Peyer's patch (tissue), 4 donors: ENCODE results near the gene ADGRD1. TPM values are rescaled to one million over a fixed set of nuclear protein-coding genes. Genes with fewer than 3 reads are reported as not detected.

Source experiments
- DNase-seq, 3 donors: peaks; one replicate each; pipeline ENCODE4 v3.0.0-alpha.2; 2017 to 2019
- H3K27ac ChIP-seq, 4 donors: fragments of 200-600 bp; sonication (generic); one replicate each; pipeline ENCODE4 v1.5.1; 2016 to 2019
- H3K27me3 ChIP-seq, 2 donors: fragments of 200-600 bp; sonication (generic); one replicate each; pipeline ENCODE4 v1.5.1; 2019
- H3K36me3 ChIP-seq, 3 donors: fragments of 200-600 bp; sonication (generic); one replicate each; pipeline ENCODE4 v1.5.1; 2016 to 2019
- H3K4me1 ChIP-seq, 4 donors: fragments of 200-600 bp; sonication (generic); one replicate each; pipeline ENCODE4 v1.5.1; 2016 to 2019
- H3K4me3 ChIP-seq, 4 donors: fragments of 200-600 bp; sonication (generic); 1 replicate in 3 of 4; 2 replicates in 1 of 4; pipeline ENCODE4 v1.5.1; 2016 to 2019; ENCODE audit warnings: mild to moderate bottlenecking in 1 of 4
- H3K9me3 ChIP-seq, 4 donors: fragments of 200-600 bp; sonication (generic); one replicate each; pipeline ENCODE4 v1.5.1; 2016 to 2019; ENCODE audit warnings: mild to moderate bottlenecking in 1 of 4
- POLR2A ChIP-seq, 2 donors: fragments of 450-650 bp; IDR thresholded peaks; one replicate each; pipeline ENCODE4 v1.5.1; 2017; ENCODE audit warnings: antibody characterized with exemption in 2 of 2, mild to moderate bottlenecking in 2 of 2, moderate library complexity in 2 of 2
- total RNA-seq, 4 donors: library from RNA; depleted of rRNA; stranded (reverse); fragments of >200 nt; gene quantifications; one replicate each; pipeline ENCODE4 v1.1.0, GENCODE V29; 2016
- TF ChIP-seq, protein P1 (sequence below), 6 experiments: fragments of 450-650 bp in 4 of 6; fragments of 200-600 bp in 2 of 6; sonication (generic) in 1 of 6; IDR thresholded peaks; one replicate each; pipeline ENCODE4 v1.5.1; 2017 to 2019; ENCODE audit warnings: antibody characterized with exemption in 6 of 6, mild to moderate bottlenecking in 3 of 6, moderate library complexity in 1 of 6

Gene ADGRD1
- total RNA-seq, 4 donors from 2014 or later, result 7.0 to 42.9 (median 27.9) TPM

DNA sequence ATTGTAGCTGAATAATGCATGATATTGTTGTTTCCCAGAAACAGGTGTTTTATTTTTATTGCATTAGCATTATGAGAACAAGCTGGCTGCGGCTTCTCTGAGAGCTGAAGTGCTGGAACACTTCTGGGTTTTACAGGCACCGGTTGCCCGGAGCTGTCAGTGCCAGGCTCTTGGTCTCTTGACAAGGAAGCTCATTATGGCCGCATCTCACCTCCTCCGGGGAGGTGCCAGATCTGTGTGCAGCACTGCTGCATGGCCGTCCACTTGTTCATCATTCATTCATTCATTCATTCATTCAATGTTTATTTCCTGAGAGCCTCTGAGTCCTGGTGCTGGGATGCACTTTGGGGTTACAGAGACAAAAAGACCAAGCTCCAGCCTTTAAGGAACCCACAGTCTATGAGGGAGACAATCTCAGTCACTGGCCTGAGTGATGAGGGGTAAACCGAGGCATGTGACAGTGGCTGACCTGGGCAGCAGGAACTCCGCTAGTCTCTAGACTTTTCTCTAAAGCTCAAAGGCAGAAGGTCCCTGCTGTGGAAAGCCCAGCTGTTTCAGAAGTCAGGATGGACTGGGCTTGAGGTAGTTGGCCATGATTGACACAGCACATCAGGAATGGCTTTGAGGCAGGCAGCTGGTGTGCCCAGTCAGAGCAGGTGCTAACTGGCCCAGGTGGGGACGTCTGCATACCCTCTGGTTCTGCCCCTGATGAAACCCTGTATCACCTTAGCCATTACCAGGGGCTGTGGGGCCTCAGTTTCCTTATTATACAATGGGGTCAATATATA is 181.0 kb downstream of the ADGRD1 start:
- TF ChIP-seq POLR2A (IDR thresholded peaks at IDR 0.05), result no peak
- TF ChIP-seq, protein P1, sequence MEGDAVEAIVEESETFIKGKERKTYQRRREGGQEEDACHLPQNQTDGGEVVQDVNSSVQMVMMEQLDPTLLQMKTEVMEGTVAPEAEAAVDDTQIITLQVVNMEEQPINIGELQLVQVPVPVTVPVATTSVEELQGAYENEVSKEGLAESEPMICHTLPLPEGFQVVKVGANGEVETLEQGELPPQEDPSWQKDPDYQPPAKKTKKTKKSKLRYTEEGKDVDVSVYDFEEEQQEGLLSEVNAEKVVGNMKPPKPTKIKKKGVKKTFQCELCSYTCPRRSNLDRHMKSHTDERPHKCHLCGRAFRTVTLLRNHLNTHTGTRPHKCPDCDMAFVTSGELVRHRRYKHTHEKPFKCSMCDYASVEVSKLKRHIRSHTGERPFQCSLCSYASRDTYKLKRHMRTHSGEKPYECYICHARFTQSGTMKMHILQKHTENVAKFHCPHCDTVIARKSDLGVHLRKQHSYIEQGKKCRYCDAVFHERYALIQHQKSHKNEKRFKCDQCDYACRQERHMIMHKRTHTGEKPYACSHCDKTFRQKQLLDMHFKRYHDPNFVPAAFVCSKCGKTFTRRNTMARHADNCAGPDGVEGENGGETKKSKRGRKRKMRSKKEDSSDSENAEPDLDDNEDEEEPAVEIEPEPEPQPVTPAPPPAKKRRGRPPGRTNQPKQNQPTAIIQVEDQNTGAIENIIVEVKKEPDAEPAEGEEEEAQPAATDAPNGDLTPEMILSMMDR (IDR thresholded peaks at IDR 0.05), result no peak
- DNase-seq, result no peak
- no peaks in the 10 kb centered on the region for H3K9me3 ChIP-seq
- H3K4me3 ChIP-seq, result no peak overlapping the region
- peaks cover 0 to 10% (median 0%) of the 10 kb centered on the region in 4 donors for H3K4me1 ChIP-seq
- H3K36me3 ChIP-seq, result no peaks in the 10 kb centered on the region
- H3K27me3 ChIP-seq, result no peaks in the 10 kb centered on the region
- H3K27ac ChIP-seq, result no peak overlapping the region

DNA sequence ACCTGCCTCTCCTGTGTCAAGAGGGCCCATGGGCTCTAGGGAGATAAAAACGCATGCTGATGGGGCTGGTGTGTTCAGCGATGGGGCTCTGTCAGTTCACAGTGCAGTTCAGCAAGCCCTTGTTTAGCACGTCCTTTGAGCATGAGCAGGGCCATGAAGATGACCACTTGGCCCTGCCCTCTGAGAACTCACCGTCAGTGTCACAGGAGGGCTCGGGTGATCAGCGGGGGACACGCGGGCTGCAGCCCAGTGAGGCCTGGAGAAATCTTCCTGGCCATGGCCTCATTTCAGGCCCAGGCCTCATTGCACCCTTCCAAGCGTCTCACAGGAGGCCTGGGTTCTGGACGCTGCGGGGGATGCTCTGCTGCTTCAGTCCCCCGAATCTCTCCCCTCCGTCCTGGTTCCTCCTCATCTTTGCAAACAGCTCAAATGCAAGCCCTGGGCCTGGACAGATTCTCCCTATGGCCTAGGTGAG is 181.6 kb downstream of the ADGRD1 start:
- Histone ChIP-seq H3K27me3 (no peaks in the 10 kb centered on the region), H3K36me3 (no peaks in the 10 kb centered on the region), H3K4me1 (peaks cover 0 to 10% (median 0%) of the 10 kb centered on the region in 4 donors), H3K9me3 (no peaks in the 10 kb centered on the region), H3K4me3 (no peak overlapping the region), H3K27ac (no peak overlapping the region)
- DNase-seq, result no peak
- TF ChIP-seq POLR2A (IDR thresholded peaks at IDR 0.05), result no peak
- TF ChIP-seq, protein P1 (IDR thresholded peaks at IDR 0.05), result no peak

DNA sequence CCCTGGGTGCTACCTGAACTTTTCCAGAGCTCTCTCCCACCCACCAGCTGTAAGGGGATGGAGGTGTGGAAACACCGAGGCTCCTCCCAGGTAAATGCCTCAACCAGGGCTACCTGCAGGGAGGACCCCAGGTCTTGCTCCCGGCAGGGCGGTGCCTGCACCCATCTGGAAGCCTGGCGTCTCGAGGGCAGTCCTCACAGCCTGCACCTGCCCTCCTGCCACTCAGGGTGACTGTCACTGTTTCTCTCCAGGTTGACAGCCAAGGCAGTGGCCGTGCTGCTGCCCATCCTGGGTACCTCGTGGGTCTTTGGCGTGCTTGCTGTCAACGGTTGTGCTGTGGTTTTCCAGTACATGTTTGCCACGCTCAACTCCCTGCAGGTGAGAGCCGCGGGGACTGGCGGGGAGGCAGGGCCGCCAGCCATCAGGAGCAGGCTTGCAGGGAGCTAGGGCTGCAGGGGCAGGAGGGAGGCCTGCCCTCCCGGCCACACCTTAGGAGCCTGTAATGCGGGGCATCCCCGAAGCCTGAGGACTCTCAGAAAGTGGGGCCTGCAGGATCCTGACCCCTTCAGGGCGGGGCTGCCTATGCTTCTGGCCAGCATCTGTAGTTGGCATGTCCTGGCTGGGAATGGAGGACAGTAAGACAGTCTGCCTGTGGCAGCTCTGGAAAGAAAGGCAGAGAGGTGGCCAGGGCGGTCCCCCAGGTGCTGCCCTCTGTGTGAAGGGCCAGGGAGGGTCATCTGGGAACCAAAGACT is 182.3 kb downstream of the ADGRD1 start:
- Histone ChIP-seq H3K36me3 (no peaks in the 10 kb centered on the region), H3K27me3 (no peaks in the 10 kb centered on the region), H3K4me3 (no peak overlapping the region), H3K9me3 (no peaks in the 10 kb centered on the region), H3K4me1 (peaks cover 0 to 10% (median 0%) of the 10 kb centered on the region in 4 donors), H3K27ac (no peak overlapping the region)
- no peak for DNase-seq
- TF ChIP-seq, protein P1 (IDR thresholded peaks at IDR 0.05), result no peak
- TF ChIP-seq POLR2A (IDR thresholded peaks at IDR 0.05), result no peak

DNA sequence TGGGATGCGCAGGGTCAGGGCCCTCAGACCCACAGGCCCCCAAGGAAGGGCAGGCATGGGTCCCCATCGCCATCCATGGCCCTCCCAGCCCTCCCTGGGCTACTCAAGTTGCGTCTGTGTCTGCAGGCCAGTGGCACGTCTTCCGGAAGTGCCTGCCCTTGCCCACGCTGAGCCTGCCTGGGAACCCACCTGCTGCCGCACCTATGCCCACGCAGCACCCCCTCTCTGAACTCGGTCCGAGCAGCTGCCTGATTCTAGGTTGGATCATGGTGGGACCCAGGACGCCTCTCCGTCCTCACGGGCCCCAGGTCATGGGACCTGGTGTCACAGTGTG is 182.8 kb downstream of the ADGRD1 start:
- TF ChIP-seq, protein P1 (IDR thresholded peaks at IDR 0.05), result no peak
- no peak for TF ChIP-seq POLR2A (IDR thresholded peaks at IDR 0.05)
- H3K9me3 ChIP-seq, result no peaks in the 10 kb centered on the region
- H3K27ac ChIP-seq, result no peak overlapping the region
- H3K27me3 ChIP-seq, result no peaks in the 10 kb centered on the region
- no peak for DNase-seq
- H3K4me1 ChIP-seq, result peaks cover 0 to 9% (median 0%) of the 10 kb centered on the region in 4 donors
- H3K4me3 ChIP-seq, result no peak overlapping the region
- no peaks in the 10 kb centered on the region for H3K36me3 ChIP-seq

DNA sequence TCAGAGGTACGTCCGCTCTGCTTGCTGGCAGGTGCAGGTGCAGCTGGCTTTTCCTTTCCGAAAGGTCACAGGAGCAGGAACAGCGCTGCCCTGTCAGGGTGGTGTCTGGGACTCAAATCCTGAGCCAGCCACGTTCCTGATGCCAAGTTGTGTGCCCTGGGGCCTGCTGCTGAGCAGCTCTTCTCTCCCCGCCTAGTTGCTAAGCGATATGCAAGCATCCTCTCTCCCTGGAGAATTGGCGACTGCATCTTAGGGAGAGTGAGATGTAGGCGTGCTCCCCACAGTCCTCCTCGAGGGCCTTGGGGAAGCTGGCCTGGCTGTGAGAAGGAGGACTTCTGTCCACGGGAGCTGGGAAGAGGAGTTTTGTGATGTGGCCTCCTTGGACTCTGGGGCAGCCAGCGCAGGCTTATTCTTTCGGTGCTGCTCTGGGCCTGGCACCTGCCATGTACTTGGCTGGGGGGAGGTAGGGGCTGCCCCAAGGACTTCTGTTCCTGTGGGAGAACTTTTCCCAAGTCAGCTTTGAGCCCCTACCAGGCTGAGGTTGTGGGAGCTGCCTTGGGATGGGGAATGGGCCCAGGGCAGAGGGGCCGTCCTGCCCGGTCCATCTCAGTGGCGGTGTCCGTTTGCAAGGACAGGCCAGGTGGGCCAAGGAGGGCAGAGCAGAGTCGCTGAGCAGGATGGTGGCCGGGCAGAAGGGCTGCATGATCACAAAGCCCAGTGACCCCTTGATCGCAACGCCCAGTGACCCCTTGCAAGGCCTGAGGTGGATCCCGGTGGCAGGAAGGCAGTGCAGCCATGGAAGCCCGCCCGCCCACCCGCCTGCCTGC is 183.5 kb downstream of the ADGRD1 start:
- Histone ChIP-seq H3K27ac (no peak overlapping the region), H3K9me3 (no peaks in the 10 kb centered on the region), H3K27me3 (no peaks in the 10 kb centered on the region), H3K36me3 (no peaks in the 10 kb centered on the region), H3K4me1 (peaks cover 0 to 1% (median 0%) of the 10 kb centered on the region in 4 donors), H3K4me3 (no peak overlapping the region)
- TF ChIP-seq, protein P1 (IDR thresholded peaks at IDR 0.05), result no peak
- TF ChIP-seq POLR2A (IDR thresholded peaks at IDR 0.05), result no peak
- no peak for DNase-seq
